Trophoblast cell (in vitro differentiated cells and primary cell): ENCODE results near the gene SPPL2B. TPM values are rescaled to one million over a fixed set of nuclear protein-coding genes. Genes with fewer than 3 reads are reported as not detected.
"Not testable (repeated sequence)": the region's sequence is repeated elsewhere in the genome, so short reads cannot be mapped to it uniquely, and the experiment has no call there.

Experiments
- DNase-seq, 2 donors: peaks; one replicate each; pipeline ENCODE4 v3.0.0-alpha.2; 2016
- H2AFZ ChIP-seq: 2 replicates; pipeline ENCODE4 v1.6.1; 2013; ENCODE audit warnings: low read length, moderate library complexity, mild to moderate bottlenecking; ENCODE audit not compliant: insufficient read depth, poor library complexity
- H2AK5ac ChIP-seq: 2 replicates; pipeline ENCODE4 v1.6.1; 2013; ENCODE audit warnings: mild to moderate bottlenecking, low read length
- H2BK120ac ChIP-seq: 2 replicates; pipeline ENCODE4 v1.6.1; 2013; ENCODE audit warnings: low read length, mild to moderate bottlenecking, moderate library complexity; ENCODE audit not compliant: insufficient read depth, poor library complexity
- H2BK12ac ChIP-seq: 2 replicates; pipeline ENCODE4 v1.6.1; 2013; ENCODE audit warnings: mild to moderate bottlenecking, low read length, moderate library complexity
- H2BK5ac ChIP-seq: 2 replicates; pipeline ENCODE4 v1.6.1; 2013; ENCODE audit warnings: low read length, low read depth, moderate library complexity, mild to moderate bottlenecking; ENCODE audit not compliant: poor library complexity
- H3K14ac ChIP-seq: 2 replicates; pipeline ENCODE4 v1.6.1; 2013; ENCODE audit warnings: mild to moderate bottlenecking, low read length
- H3K18ac ChIP-seq: 2 replicates; pipeline ENCODE4 v1.6.1; 2013; ENCODE audit warnings: mild to moderate bottlenecking, low read length
- H3K23ac ChIP-seq: 2 replicates; pipeline ENCODE4 v1.6.1; 2013; ENCODE audit warnings: low read length
- H3K27ac ChIP-seq: 2 replicates; pipeline ENCODE4 v1.5.1; 2013; ENCODE audit warnings: low read depth, mild to moderate bottlenecking, inconsistent platforms, low read length, moderate library complexity
- H3K27me3 ChIP-seq: 2 replicates; pipeline ENCODE4 v1.6.1; 2013; ENCODE audit warnings: inconsistent platforms, mild to moderate bottlenecking, low read length, moderate library complexity; ENCODE audit not compliant: insufficient read depth
- H3K36me3 ChIP-seq, 2 experiments: 1 replicate in 1 of 2; 2 replicates in 1 of 2; pipeline ENCODE4 v1.6.1; 2013; ENCODE audit warnings: low read length in 2 of 2, mild to moderate bottlenecking in 2 of 2, moderate library complexity in 1 of 2; ENCODE audit not compliant: insufficient read depth in 2 of 2, control insufficient read depth in 1 of 2
- H3K4ac ChIP-seq: 2 replicates; pipeline ENCODE4 v1.6.1; 2013; ENCODE audit warnings: low read depth, mild to moderate bottlenecking, low read length, moderate library complexity
- H3K4me1 ChIP-seq, 2 experiments: 1 replicate in 1 of 2; 2 replicates in 1 of 2; pipeline ENCODE4 v1.6.1; 2013; ENCODE audit warnings: low read length in 2 of 2, mild to moderate bottlenecking in 2 of 2, moderate library complexity in 1 of 2; ENCODE audit not compliant: insufficient read depth in 2 of 2, control insufficient read depth in 1 of 2
- H3K4me2 ChIP-seq: 2 replicates; pipeline ENCODE4 v1.6.1; 2013; ENCODE audit warnings: inconsistent platforms, mild to moderate bottlenecking, low read length, moderate library complexity
- H3K4me3 ChIP-seq: 2 replicates; pipeline ENCODE4 v1.5.1; 2013; ENCODE audit warnings: mild to moderate bottlenecking, low read depth, low read length, inconsistent platforms
- H3K79me1 ChIP-seq: one replicate; pipeline ENCODE4 v1.6.1; 2013; ENCODE audit warnings: low read length
- H3K79me2 ChIP-seq: 2 replicates; pipeline ENCODE4 v1.6.1; 2013; ENCODE audit warnings: low read length, mild to moderate bottlenecking; ENCODE audit not compliant: control insufficient read depth, insufficient read depth, poor library complexity
- H3K9ac ChIP-seq: 2 replicates; pipeline ENCODE4 v1.6.1; 2013; ENCODE audit warnings: mild to moderate bottlenecking, low read length
- H3K9me3 ChIP-seq: 2 replicates; pipeline ENCODE4 v1.6.1; 2013; ENCODE audit warnings: low read depth, mild to moderate bottlenecking, control low read depth, inconsistent platforms, low read length; ENCODE audit not compliant: insufficient read depth
- H4K12ac ChIP-seq: 2 replicates; pipeline ENCODE4 v1.6.1; 2013; ENCODE audit warnings: low read depth, mild to moderate bottlenecking, low read length, moderate library complexity
- H4K8ac ChIP-seq: 2 replicates; pipeline ENCODE4 v1.6.1; 2013; ENCODE audit warnings: low read depth, mild to moderate bottlenecking, low read length, moderate library complexity
- H4K91ac ChIP-seq: one replicate; pipeline ENCODE4 v1.6.1; 2013; ENCODE audit warnings: low read depth, mild to moderate bottlenecking, low read length, moderate library complexity
- WGBS: extraction: QIAGEN DNeasy Blood & Tissue Kit; methylation state at CpG from one replicate; pipeline ENCODE4 v1.1.7; 2013; ENCODE audit warnings: missing lambda C conversion rate; ENCODE audit not compliant: insufficient read length, insufficient coverage; ENCODE audit errors: extremely low coverage; 5-methylcytosine and 5-hydroxymethylcytosine counted together
- polyA plus RNA-seq: library from polyadenylated mRNA; stranded (reverse); fragments of 200-250 nt; gene quantifications from 2 replicates; pipeline ENCODE4 v1.2.3, GENCODE V29; 2013

Gene SPPL2B
- 27.5 and 28.8 TPM in 2 replicates for polyA plus RNA-seq

GRCh38 chr19:2328401-2329148, at the start of gene SPPL2B, which contains the start of gene LSM7:
Gene SPPL2B, plus strand, starts transcription at chr19:2328684. Its CDS starts 26 bp downstream, at chr19:2328710.
Gene LSM7, minus strand, starts transcription at chr19:2328586. Its CDS starts 20 bp downstream, at chr19:2328566.
- Histone ChIP-seq H2BK12ac (no peak within 1 kb of the TSS), H4K91ac (peak within 1 kb of the TSS; percentile 81), H2AK5ac (peak within 1 kb of the TSS; percentile 82), H3K36me3 (peaks cover 24% of the 10 kb centered on the region in 2 experiments), H3K27me3 (no peaks in the 10 kb centered on the region), H3K27ac (peak within 1 kb of the TSS; percentile 55), H2BK5ac (peak within 1 kb of the TSS; percentile 13), H3K4me3 (peak within 1 kb of the TSS; percentile 99), H2AFZ (peak within 1 kb of the TSS; percentile 80), H3K18ac (peak within 1 kb of the TSS; percentile 72), H3K23ac (no peak within 1 kb of the TSS), H3K4ac (peak within 1 kb of the TSS; percentile 98), H3K79me1 (peaks cover 8% of the 10 kb centered on the region), H2BK120ac (peak within 1 kb of the TSS; percentile 77), H3K9ac (peak within 1 kb of the TSS; percentile 97), H4K12ac (peak within 1 kb of the TSS; percentile 63), H4K8ac (peak within 1 kb of the TSS; percentile 82), H3K4me2 (peak within 1 kb of the TSS; percentile 100), H3K14ac (peak within 1 kb of the TSS; percentile 71), H3K9me3 (no peaks in the 10 kb centered on the region), H3K4me1 (peaks cover 8 to 19% of the 10 kb centered on the region in 2 experiments), H3K79me2 (peaks cover 10% of the 10 kb centered on the region)
- peak; percentile 90 to 97 for DNase-seq
- no CpG with 5 or more reads among the region's 89 CpGs for WGBS

- no peak overlapping the region for H4K8ac ChIP-seq
- H2AK5ac ChIP-seq = no peak overlapping the region
- H3K27me3 ChIP-seq = no peaks in the 10 kb centered on the region
- H3K4ac ChIP-seq = no peak overlapping the region
- no peaks in the 10 kb centered on the region for H3K79me2 ChIP-seq
- H2AFZ ChIP-seq = no peak overlapping the region
- H2BK5ac ChIP-seq = no peak overlapping the region
- H3K79me1 ChIP-seq = peaks cover 3% of the 10 kb centered on the region
- no peak overlapping the region for H3K18ac ChIP-seq
- H3K9me3 ChIP-seq = no peaks in the 10 kb centered on the region
- WGBS = no CpG with 5 or more reads among the region's 26 CpGs
- no peak overlapping the region for H4K91ac ChIP-seq
- no peak overlapping the region for H3K27ac ChIP-seq
- H3K4me3 ChIP-seq = no peak overlapping the region
- no peak overlapping the region for H4K12ac ChIP-seq
- no peak overlapping the region for H3K23ac ChIP-seq
- no peak overlapping the region for H3K4me2 ChIP-seq
- H3K9ac ChIP-seq = no peak overlapping the region
- H3K36me3 ChIP-seq = peaks cover 4 to 7% of the 10 kb centered on the region in 2 experiments
- peaks cover 7 to 8% of the 10 kb centered on the region in 2 experiments for H3K4me1 ChIP-seq
- no peak for DNase-seq
- H3K14ac ChIP-seq = no peak overlapping the region
- no peak overlapping the region for H2BK12ac ChIP-seq
- no peak overlapping the region for H2BK120ac ChIP-seq
These were observed 47.7 kb upstream of the SPPL2B start for GRCh38 chr19:2280633-2281264.

- not testable (repeated sequence) for H2BK5ac ChIP-seq, H3K27me3 ChIP-seq, H3K79me2 ChIP-seq, H3K4me3 ChIP-seq, H3K79me1 ChIP-seq, H4K8ac ChIP-seq, H3K9ac ChIP-seq, H4K12ac ChIP-seq, H3K14ac ChIP-seq, DNase-seq, H2BK120ac ChIP-seq, H3K27ac ChIP-seq, H4K91ac ChIP-seq, H3K4ac ChIP-seq, H2BK12ac ChIP-seq, H3K23ac ChIP-seq, H3K9me3 ChIP-seq, H3K4me1 ChIP-seq, H3K36me3 ChIP-seq
- H3K4me2 ChIP-seq = peak overlapping the region; percentile 52
- H2AFZ ChIP-seq = peak overlapping the region; percentile 59
- no CpG with 5 or more reads among the region's 16 CpGs for WGBS
- peak overlapping the region; percentile 47 for H2AK5ac ChIP-seq
- H3K18ac ChIP-seq = peak overlapping the region; percentile 21
These were observed 47.0 kb upstream of the SPPL2B start for GRCh38 chr19:2281265-2282061.
